LNCAP (cell line): ENCODE measurements around the gene PRR4.

Experiments
- CTCF ChIP-seq: fragments of 450-650 bp; IDR thresholded peaks from 2 replicates; pipeline ENCODE4 v1.5.1; 2017; ENCODE audit warnings: mild to moderate bottlenecking

The PRR4 gene

GRCh38 chr12:10863512-10864218 is 14.4 kb upstream of the PRR4 start:
- no peak for TF ChIP-seq CTCF

- TF ChIP-seq CTCF: no peak
These were observed 12.1 kb upstream of the PRR4 start for GRCh38 chr12:10861366-10861765.

DNA sequence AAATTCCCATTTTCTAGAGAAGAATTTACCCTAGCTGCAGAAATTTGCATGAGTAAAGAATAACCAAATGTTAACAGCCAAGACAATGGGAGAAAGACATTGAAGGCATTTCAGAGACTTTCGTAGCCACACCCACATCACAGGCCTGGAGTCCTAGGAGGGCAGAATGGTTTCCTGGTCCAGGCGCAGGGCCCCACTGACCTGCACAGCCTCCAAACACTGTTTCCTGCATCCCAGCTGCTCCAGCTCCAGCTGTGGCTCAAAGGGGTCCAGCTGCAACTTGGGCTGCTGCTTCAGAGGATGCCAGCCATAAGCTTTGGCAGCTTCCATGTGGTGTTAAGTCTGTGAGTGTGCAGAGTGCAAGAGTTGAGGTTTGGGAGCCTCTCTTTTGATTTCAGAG is 6.5 kb upstream of the PRR4 start:
- TF ChIP-seq CTCF: no peak

GRCh38 chr12:10853776-10854175 is 4.5 kb upstream of the PRR4 start:
- TF ChIP-seq CTCF: no peak

DNA sequence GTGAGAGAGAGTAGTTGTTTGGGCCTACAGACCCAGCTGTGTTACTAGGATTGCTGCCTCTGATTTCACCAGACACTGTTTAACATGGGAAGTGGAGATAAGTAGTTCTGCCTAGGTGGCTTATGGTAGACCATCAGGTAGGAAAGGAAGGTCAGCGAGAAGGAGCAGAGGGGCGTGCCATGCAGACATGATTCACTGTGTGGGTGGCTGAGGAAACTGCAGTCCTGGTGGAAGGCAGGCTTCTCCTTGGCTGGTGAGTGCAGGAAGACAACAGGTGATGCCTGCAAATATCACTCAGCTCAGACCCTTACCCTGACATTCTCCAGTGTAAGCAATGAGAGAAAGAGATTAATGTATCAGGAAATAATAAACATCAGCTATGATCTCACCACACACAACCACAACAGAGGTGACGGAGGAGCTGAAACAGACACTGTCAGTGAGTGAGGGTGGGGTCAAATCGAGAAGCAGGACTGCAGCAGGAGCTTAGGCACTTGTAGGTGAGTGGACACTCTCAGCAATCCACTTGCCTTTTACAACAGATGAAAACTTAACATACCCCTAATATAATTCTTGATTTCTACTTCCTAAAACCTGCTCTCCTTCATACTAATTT is 2.1 kb upstream of the PRR4 start:
- TF ChIP-seq CTCF: no peak

DNA sequence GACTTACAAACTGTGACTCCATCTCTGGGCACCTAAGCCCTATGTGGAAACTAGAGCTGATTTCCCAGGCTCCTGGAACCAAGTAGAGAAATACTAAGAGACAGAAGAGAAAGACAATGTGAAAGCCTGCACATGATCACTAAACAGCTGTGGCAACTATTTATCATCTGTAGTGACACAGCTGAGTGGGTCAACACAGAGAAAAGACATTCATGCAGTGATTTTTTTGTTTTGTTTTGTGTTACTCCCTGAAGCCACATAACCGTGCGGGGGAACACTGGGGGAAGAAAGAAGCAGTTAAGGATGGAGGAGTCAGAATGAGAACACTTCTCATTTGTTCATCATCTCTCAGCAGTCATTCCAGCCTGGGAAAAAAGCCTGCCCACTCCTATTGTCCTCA is 1.5 kb downstream of the PRR4 start:
- TF ChIP-seq CTCF: no peak

- no peak for TF ChIP-seq CTCF
These were observed 6.4 kb downstream of the PRR4 start for GRCh38 chr12:10842862-10843261.
